Activated CD8-positive, alpha-beta memory T cell treated with anti-CD3 and anti-CD28 coated beads for 4 hours (primary cell): ENCODE data around the gene LETM1.

ENCODE experiments used
- DNase-seq, 2 donors: peaks; one replicate each; pipeline ENCODE4 v3.0.0-alpha.2; 2020; ENCODE audit warnings: low read depth in 2 of 2

Gene LETM1

GRCh38 chr4:1856071-1856942, at the start of gene LETM1:
Gene LETM1, minus strand, starts transcription at chr4:1856156. Its CDS starts 206 bp downstream, at chr4:1855950.
- peak; percentile 81 to 89 for DNase-seq

- no peak for DNase-seq
Observed at GRCh38 chr4:1904042-1904441, 48.1 kb upstream of the LETM1 start.

GRCh38 chr4:1903035-1903434, 47.1 kb upstream of the LETM1 start:
- DNase-seq = no peak

GRCh38 chr4:1902243-1902642, 46.3 kb upstream of the LETM1 start:
- DNase-seq = no peak

GRCh38 chr4:1901127-1901526, 45.2 kb upstream of the LETM1 start:
- DNase-seq = no peak

- no peak for DNase-seq
Observed at GRCh38 chr4:1900624-1901023, 44.7 kb upstream of the LETM1 start.

GRCh38 chr4:1900087-1900433, 44.1 kb upstream of the LETM1 start:
- DNase-seq = no peak

GRCh38 chr4:1899149-1900086, 43.5 kb upstream of the LETM1 start:
- peak; percentile 46 to 55 for DNase-seq

- no peak for DNase-seq
Observed at GRCh38 chr4:1898681-1899080, 42.7 kb upstream of the LETM1 start.

GRCh38 chr4:1898007-1898406, 42.1 kb upstream of the LETM1 start:
- DNase-seq = no peak

GRCh38 chr4:1896658-1896991, 40.7 kb upstream of the LETM1 start:
- DNase-seq = no peak

GRCh38 chr4:1895971-1896657, 40.2 kb upstream of the LETM1 start:
- DNase-seq = no peak

- DNase-seq = no peak
Observed at GRCh38 chr4:1890979-1891570, 35.1 kb upstream of the LETM1 start.

GRCh38 chr4:1887052-1887451, 31.1 kb upstream of the LETM1 start:
- no peak for DNase-seq

GRCh38 chr4:1885414-1885813, 29.5 kb upstream of the LETM1 start:
- no peak for DNase-seq

GRCh38 chr4:1883583-1883982, 27.6 kb upstream of the LETM1 start:
- no peak for DNase-seq

- no peak for DNase-seq
Observed at GRCh38 chr4:1882850-1883271, 26.9 kb upstream of the LETM1 start.

GRCh38 chr4:1880332-1880731, 24.4 kb upstream of the LETM1 start:
- no peak for DNase-seq

- no peak for DNase-seq
Observed at GRCh38 chr4:1879485-1879884, 23.5 kb upstream of the LETM1 start.

- no peak for DNase-seq
Observed at GRCh38 chr4:1874201-1874600, 18.2 kb upstream of the LETM1 start.

GRCh38 chr4:1873776-1874175, 17.8 kb upstream of the LETM1 start:
- DNase-seq = no peak

GRCh38 chr4:1873291-1873690, 17.3 kb upstream of the LETM1 start:
- no peak for DNase-seq
